Measurements from ENCODE around the gene FYB1. TPM values are rescaled to one million over a fixed set of nuclear protein-coding genes. Genes with fewer than 3 reads are reported as not detected.

The FYB1 gene
- total and polyA plus RNA-seq, 8 donors, result 2.0 to 22.9 (median 4.2) TPM

- Histone ChIP-seq H3K36me3 (no peaks in the 10 kb centered on the region), H3K27me3 (no peaks in the 10 kb centered on the region), H3K9me3 (no peaks in the 10 kb centered on the region), H3K4me1 (peaks cover 7 to 83% (median 50%) of the 10 kb centered on the region in 4 donors), H3K4me3 (peak overlapping the region in 3 of 4 donors; percentile 17 to 31 (median 18)), H3K27ac (peak overlapping the region in 2 of 5 donors; percentile 44 to 61)
- no peak for DNase-seq
- 7 to 15% (median 8%) methylated on average over 2 of the region's 2 CpGs for WGBS, 5 donors
- intact Hi-C loops (cut with DNase I; ENCODE audit: low total_unique reads), result no loop called here
- TF ChIP-seq POLR2A (IDR thresholded peaks at IDR 0.05) (no peak), EP300 (IDR thresholded peaks at IDR 0.05) (no peak), POLR2AphosphoS5 (IDR thresholded peaks at IDR 0.05) (no peak), CTCF (IDR thresholded peaks at IDR 0.05) (no peak)
Observed at GRCh38 chr5:39057734-39058133, 161.6 kb downstream of the FYB1 start.

GRCh38 chr5:39055768-39056398 is 163.5 kb downstream of the FYB1 start:
- H3K9me3 ChIP-seq, result no peaks in the 10 kb centered on the region
- intact Hi-C loops (cut with DNase I; ENCODE audit: low total_unique reads), result no loop called here
- no peak overlapping the region for H3K4me3 ChIP-seq
- no peak overlapping the region for H3K27ac ChIP-seq
- no peaks in the 10 kb centered on the region for H3K27me3 ChIP-seq
- TF ChIP-seq CTCF (IDR thresholded peaks at IDR 0.05) (no peak), POLR2A (IDR thresholded peaks at IDR 0.05) (no peak), EP300 (IDR thresholded peaks at IDR 0.05) (no peak), POLR2AphosphoS5 (IDR thresholded peaks at IDR 0.05) (no peak)
- H3K36me3 ChIP-seq, result no peaks in the 10 kb centered on the region
- DNase-seq, result no peak
- 82 to 93% (median 85%) methylated on average over 5 of the region's 5 CpGs for WGBS, 5 donors
- peaks cover 7 to 65% (median 41%) of the 10 kb centered on the region in 4 donors for H3K4me1 ChIP-seq

Other genes starting within 250 kb of the FYB1 start
- 100 to 1,000 TPM in 2 of 5 donors, 10 to 100 TPM in 3; 14.2 to 125 (median 36.2) TPM for gene RICTOR, start 145.2 kb downstream of the FYB1 start, total RNA-seq
- 1 to 10 TPM; 2.3 to 3.7 (median 3.3) TPM for gene RICTOR, start 145.2 kb downstream of the FYB1 start, polyA plus RNA-seq
- not detected for gene C9, start 144.9 kb upstream of the FYB1 start, total RNA-seq
- gene C9, start 144.9 kb upstream of the FYB1 start, polyA plus RNA-seq, result not detected
- gene DAB2, start 205.4 kb upstream of the FYB1 start, total RNA-seq, result 10 to 100 TPM in 4 of 5 donors, 1 to 10 TPM in 1; 4.9 to 74.4 (median 43.0) TPM
- gene DAB2, start 205.4 kb upstream of the FYB1 start, polyA plus RNA-seq, result 10 to 100 TPM in 2 of 3 donors, 1 to 10 TPM in 1; 3.1 to 37.0 (median 19.9) TPM

Measured in stomach (tissue), 9 donors.